HEK293T (cell line): ENCODE data around the gene UBR3.
"Not testable (repeated sequence)": the region's sequence is repeated elsewhere in the genome, so short reads cannot be mapped to it uniquely, and the experiment has no call there.

Source experiments
- CTCF ChIA-PET: fragments of 350-600 bp; formaldehyde crosslinking; extraction: SDS; loops from one replicate; lab custom pipeline; 2021; ENCODE audit warnings: antibody characterized with exemption, inconsistent platforms; lab: Yijun Ruan, JAX
- POLR2A ChIA-PET: fragments of 350-600 bp; formaldehyde crosslinking; extraction: SDS; loops from one replicate; lab custom pipeline; 2020; ENCODE audit warnings: antibody characterized with exemption, inconsistent platforms; lab: Yijun Ruan, JAX
- DNase-seq: peaks from one replicate; pipeline ENCODE4 v3.0.0; 2012; ENCODE audit warnings: mixed read lengths; ENCODE audit errors: extremely low spot score
- ARNT ChIP-seq: fragments of 450-650 bp; IDR thresholded peaks from 2 replicates; pipeline ENCODE4 v1.6.1; 2017; ENCODE audit warnings: mild to moderate bottlenecking
- BHLHE40 ChIP-seq: fragments of 450-650 bp; IDR thresholded peaks from 2 replicates; pipeline ENCODE4 v1.6.1; 2016; ENCODE audit warnings: mild to moderate bottlenecking, moderate library complexity, borderline replicate concordance
- CTBP1 ChIP-seq: fragments of 450-650 bp; IDR thresholded peaks from 2 replicates; pipeline ENCODE4 v1.6.1; 2016; ENCODE audit warnings: borderline replicate concordance
- ELF4 ChIP-seq: fragments of 450-650 bp; IDR thresholded peaks from 2 replicates; pipeline ENCODE4 v1.6.1; 2017; ENCODE audit warnings: antibody characterized with exemption
- FOXA1 ChIP-seq: fragments of 450-650 bp; IDR thresholded peaks from 2 replicates; pipeline ENCODE4 v1.6.1; 2016; ENCODE audit warnings: mild to moderate bottlenecking
- FOXK2 ChIP-seq: fragments of 450-650 bp; IDR thresholded peaks from 2 replicates; pipeline ENCODE4 v1.6.1; 2016; ENCODE audit warnings: mild to moderate bottlenecking
- FOXM1 ChIP-seq: fragments of 450-650 bp; IDR thresholded peaks from 2 replicates; pipeline ENCODE4 v1.6.1; 2017; ENCODE audit warnings: mild to moderate bottlenecking, borderline replicate concordance
- HDGF ChIP-seq: fragments of 450-650 bp; IDR thresholded peaks from 2 replicates; pipeline ENCODE4 v1.6.1; 2017; ENCODE audit warnings: antibody characterized with exemption, borderline replicate concordance
- L3MBTL2 ChIP-seq: fragments of 450-650 bp; conservative IDR thresholded peaks from 2 replicates; pipeline ENCODE4 v1.6.1; 2016; ENCODE audit warnings: mild to moderate bottlenecking
- LEF1 ChIP-seq: fragments of 450-650 bp; IDR thresholded peaks from 2 replicates; pipeline ENCODE4 v1.6.1; 2017; ENCODE audit warnings: mild to moderate bottlenecking, borderline replicate concordance
- NFRKB ChIP-seq: fragments of 450-650 bp; IDR thresholded peaks from 2 replicates; pipeline ENCODE4 v1.6.1; 2016; ENCODE audit warnings: mild to moderate bottlenecking, moderate library complexity
- SP1 ChIP-seq: fragments of 450-650 bp; IDR thresholded peaks from 2 replicates; pipeline ENCODE4 v1.6.1; 2017
- SUZ12 ChIP-seq: fragments of 450-650 bp; IDR thresholded peaks from 2 replicates; pipeline ENCODE4 v1.6.1; 2016; ENCODE audit warnings: mild to moderate bottlenecking
- TARDBP ChIP-seq: fragments of 450-650 bp; IDR thresholded peaks from 2 replicates; pipeline ENCODE4 v1.6.1; 2016
- ZNF384 ChIP-seq: fragments of 450-650 bp; IDR thresholded peaks from 2 replicates; pipeline ENCODE4 v1.6.1; 2016
- TF ChIP-seq, protein P1 (sequence below): fragments of 450-650 bp; IDR thresholded peaks from 2 replicates; pipeline ENCODE4 v1.6.1; 2016

The UBR3 gene

DNA sequence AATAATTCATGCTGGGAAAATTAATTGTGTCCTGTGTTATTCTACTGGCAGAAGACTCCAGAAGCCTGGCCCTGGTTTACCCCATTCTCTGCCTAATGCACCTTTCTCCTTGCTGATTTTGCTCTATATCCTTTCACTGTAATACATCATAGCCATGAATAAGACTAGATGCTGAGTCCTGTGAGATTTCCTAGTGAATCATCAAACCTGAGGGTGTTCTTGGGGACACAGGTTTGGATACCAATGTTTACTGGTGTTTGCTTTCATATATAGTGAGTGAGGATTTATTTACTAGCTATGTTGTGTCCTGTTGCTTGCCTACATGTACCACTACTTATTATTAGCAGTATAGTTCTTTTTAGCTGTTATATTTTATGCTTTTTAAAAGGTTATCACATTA is 9.0 kb upstream of the UBR3 start:
- no peak for TF ChIP-seq TARDBP
- TF ChIP-seq L3MBTL2: no peak
- TF ChIP-seq FOXM1: no peak
- TF ChIP-seq, protein P1, sequence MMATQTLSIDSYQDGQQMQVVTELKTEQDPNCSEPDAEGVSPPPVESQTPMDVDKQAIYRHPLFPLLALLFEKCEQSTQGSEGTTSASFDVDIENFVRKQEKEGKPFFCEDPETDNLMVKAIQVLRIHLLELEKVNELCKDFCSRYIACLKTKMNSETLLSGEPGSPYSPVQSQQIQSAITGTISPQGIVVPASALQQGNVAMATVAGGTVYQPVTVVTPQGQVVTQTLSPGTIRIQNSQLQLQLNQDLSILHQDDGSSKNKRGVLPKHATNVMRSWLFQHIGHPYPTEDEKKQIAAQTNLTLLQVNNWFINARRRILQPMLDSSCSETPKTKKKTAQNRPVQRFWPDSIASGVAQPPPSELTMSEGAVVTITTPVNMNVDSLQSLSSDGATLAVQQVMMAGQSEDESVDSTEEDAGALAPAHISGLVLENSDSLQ: no peak
- TF ChIP-seq FOXK2: no peak
- TF ChIP-seq FOXA1: no peak
- no peak for TF ChIP-seq ELF4
- TF ChIP-seq SUZ12: no peak
- TF ChIP-seq CTBP1: no peak
- TF ChIP-seq BHLHE40: no peak
- ChIA-PET POLR2A (interaction anchor here (1.2 kb wide), 1 partner anchor 10 kb away, joined by 6 read pairs; no protein-coding TSS in a partner anchor), CTCF (interaction anchor here (1.0 kb wide), 1 partner anchor 9 kb away, joined by 3 read pairs; the partner anchor contains the start of gene UBR3)
- no peak for DNase-seq

DNA sequence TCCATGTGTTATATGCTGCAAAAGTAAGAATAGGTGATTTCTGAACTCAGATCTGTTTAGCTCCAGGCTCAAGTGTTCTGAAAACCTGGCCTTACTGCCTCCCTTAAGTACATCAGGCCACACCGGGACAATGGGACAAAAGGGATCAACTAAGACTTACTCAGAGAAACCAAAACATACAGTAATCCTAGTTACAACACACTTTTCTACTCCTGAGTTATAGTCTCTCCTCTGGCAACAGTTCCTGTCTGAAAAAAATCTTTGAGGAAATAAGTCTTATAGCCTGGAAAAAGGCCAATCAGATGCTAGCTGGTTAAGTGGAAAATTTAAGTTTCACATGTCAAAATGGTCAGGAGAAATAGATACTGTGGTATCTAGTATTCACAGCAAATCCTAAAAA is 8.1 kb upstream of the UBR3 start:
- ChIA-PET CTCF (interaction anchor here (1.0 kb wide), 1 partner anchor 8 kb away, joined by 3 read pairs; the partner anchor contains the start of gene UBR3), POLR2A (interaction anchor here (1.2 kb wide), 1 partner anchor 9 kb away, joined by 6 read pairs; no protein-coding TSS in a partner anchor)
- DNase-seq: no peak
- TF ChIP-seq TARDBP: no peak
- TF ChIP-seq, protein P1: no peak
- TF ChIP-seq ZNF384: no peak
- TF ChIP-seq FOXK2: no peak
- TF ChIP-seq CTBP1: no peak
- no peak for TF ChIP-seq FOXM1
- no peak for TF ChIP-seq FOXA1
- no peak for TF ChIP-seq SUZ12
- no peak for TF ChIP-seq BHLHE40
- no peak for TF ChIP-seq SP1

DNA sequence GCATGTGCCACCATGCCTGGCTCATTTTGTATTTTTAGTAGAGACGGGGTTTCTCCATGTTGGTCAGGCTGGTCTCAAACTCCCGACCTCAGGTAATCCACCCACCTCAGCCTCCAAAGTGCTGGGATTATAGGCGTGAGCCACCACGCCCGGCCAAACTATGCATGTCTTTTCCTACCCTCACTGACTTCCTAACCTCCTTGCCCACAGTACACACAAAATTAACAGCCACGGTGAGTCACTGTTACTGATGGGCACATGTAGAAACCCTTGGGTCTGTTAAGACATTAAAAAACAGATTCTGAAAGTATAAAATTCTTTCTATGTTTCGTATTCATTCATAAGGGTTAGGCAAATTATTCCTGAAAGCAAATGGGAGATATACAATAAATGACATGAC is 7.2 kb upstream of the UBR3 start:
- POLR2A ChIA-PET, CTCF ChIA-PET, DNase-seq: not testable (repeated sequence)

DNA sequence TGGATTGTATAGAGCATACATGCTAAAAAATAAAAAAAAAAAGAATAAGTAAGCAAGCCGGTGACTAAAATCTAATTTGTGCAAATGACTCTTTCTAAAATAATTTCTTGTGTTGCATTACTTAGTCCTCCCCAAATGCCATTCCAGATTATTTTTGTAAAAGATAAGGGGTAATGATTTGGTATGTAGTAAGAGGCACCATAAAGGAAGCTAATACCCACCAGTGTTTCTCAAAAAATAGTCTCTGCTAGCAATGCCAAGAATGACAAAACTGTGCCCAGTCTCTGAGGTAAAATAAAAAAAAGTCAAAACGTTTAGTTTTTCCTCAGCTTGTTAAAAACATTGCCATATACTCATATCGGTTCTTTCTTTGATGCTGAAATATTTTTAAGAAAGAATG is 5.2 kb upstream of the UBR3 start:
- no peak for DNase-seq
- ChIA-PET CTCF (no interaction called here), POLR2A (no interaction called here)
- TF ChIP-seq CTBP1 (no peak), BHLHE40 (no peak), SUZ12 (no peak), FOXA1 (no peak), HDGF (no peak), TARDBP (no peak), ARNT (no peak), FOXK2 (no peak), L3MBTL2 (no peak), ELF4 (no peak), NFRKB (no peak), SP1 (no peak)
- TF ChIP-seq, protein P1: no peak

DNA sequence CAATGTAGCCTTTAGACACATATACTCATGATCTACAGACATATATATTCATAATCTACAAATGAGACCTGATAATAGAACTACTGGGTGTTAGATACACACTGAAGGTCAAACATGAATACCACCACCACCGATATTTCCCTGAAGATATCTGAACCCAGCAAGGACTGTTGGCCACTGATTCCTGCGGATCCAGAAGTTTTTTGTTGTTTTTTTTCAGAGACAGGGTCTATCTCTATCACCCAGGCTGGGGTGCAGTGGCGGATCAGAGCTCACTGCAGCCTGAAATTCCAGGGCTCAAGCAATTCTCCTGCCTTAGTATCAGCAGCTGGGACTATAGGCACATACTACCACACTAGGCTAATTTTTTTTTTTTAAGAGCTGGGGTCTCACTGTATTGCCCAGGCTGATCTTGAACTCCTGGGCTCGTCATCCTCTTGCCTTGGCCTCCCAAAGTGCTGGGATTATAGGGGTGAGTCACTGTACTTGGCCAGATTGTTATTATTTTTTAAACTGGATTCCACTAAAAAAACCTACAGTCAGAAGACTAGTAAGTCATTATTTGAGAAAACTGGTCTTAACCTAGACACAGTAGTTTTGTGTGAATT is 4.4 kb upstream of the UBR3 start:
- TF ChIP-seq TARDBP (no peak), HDGF (no peak), FOXK2 (no peak), FOXA1 (no peak), ZNF384 (no peak), NFRKB (no peak), SP1 (no peak), ELF4 (no peak), SUZ12 (no peak), LEF1 (no peak), ARNT (no peak), FOXM1 (no peak), BHLHE40 (no peak)
- ChIA-PET CTCF (no interaction called here), POLR2A (no interaction called here)
- no peak for DNase-seq

DNA sequence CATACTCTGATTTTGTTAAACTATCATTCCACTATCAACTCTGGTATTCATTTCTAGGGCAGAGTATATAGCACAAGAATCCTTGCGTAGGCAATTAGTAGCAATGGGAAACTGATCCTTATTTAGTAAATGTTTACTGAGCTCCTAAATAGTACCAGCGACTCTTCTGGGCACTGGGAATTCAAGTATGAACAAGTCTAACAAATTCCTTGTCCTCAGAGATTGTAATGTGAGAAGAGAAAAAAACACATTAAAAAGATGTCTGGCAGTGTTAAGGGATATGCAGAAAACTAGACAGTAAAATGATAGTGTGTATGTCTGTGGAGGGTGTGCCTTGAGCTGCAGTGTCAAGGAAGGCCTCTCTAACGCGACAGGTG is 3.3 kb upstream of the UBR3 start:
- DNase-seq: peak; percentile 9
- TF ChIP-seq HDGF (no peak), SUZ12 (no peak), FOXA1 (no peak), L3MBTL2 (no peak; the same call in 1 of the 2 replicates), FOXM1 (no peak), FOXK2 (no peak), BHLHE40 (no peak)
- ChIA-PET CTCF (interaction anchor here (0.8 to 1.7 kb wide), 4 partner anchors 10 to 108 kb away, joined by 3 to 7 read pairs (median 4); no protein-coding TSS in a partner anchor), POLR2A (interaction anchor here (1.1 kb wide), 2 partner anchors 53 to 59 kb away, joined by 3 to 7 read pairs; no protein-coding TSS in a partner anchor)
